SU-DHL-6 (cell line): ENCODE measurements around the gene EFCAB9.

Experiments used
- EZH2phosphoT487 ChIP-seq: fragments of 200-600 bp; sonication (generic), shearing (Covaris generic); conservative IDR thresholded peaks from 2 replicates; pipeline ENCODE4 v1.6.1; 2018; ENCODE audit warnings: mild to moderate bottlenecking, antibody characterized with exemption, low read length, moderate library complexity, mixed read lengths
- TF ChIP-seq, protein P1 (sequence below): fragments of 200-600 bp; sonication (generic); IDR thresholded peaks from one replicate; pipeline ENCODE4 v1.5.1; 2017; ENCODE audit warnings: antibody characterized with exemption, mild to moderate bottlenecking, low read length, moderate library complexity; ENCODE audit not compliant: insufficient read depth, poor library complexity, severe bottlenecking

DNA sequence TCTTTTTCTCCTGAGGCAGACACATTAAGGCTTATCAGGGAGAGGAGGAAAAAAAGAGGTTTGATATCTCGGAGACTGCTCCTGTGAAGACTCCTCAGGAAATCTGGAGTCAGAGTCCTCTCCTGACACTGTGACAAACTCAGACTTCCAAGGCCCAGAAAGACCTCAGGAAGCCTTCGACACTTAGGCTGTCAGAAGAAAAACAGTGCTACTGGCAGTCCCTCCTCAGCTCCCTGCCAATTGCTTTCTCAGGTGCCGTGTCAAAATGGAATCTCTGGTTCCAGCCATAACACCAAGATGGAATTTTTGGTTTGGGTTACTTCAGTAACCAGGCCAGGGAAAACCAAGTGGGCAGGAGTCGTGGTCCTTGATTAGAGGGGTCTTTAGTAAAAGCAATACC is 10.1 kb upstream of the EFCAB9 start:
- TF ChIP-seq EZH2phosphoT487 = no peak
- TF ChIP-seq, protein P1, sequence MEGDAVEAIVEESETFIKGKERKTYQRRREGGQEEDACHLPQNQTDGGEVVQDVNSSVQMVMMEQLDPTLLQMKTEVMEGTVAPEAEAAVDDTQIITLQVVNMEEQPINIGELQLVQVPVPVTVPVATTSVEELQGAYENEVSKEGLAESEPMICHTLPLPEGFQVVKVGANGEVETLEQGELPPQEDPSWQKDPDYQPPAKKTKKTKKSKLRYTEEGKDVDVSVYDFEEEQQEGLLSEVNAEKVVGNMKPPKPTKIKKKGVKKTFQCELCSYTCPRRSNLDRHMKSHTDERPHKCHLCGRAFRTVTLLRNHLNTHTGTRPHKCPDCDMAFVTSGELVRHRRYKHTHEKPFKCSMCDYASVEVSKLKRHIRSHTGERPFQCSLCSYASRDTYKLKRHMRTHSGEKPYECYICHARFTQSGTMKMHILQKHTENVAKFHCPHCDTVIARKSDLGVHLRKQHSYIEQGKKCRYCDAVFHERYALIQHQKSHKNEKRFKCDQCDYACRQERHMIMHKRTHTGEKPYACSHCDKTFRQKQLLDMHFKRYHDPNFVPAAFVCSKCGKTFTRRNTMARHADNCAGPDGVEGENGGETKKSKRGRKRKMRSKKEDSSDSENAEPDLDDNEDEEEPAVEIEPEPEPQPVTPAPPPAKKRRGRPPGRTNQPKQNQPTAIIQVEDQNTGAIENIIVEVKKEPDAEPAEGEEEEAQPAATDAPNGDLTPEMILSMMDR = no peak
